Renal cortical epithelial cell (primary cell): Measurements from ENCODE around the gene BTG1. TPM values are rescaled to one million over a fixed set of nuclear protein-coding genes. Genes with fewer than 3 reads are reported as not detected.
"Not testable (repeated sequence)": the region's sequence is repeated elsewhere in the genome, so short reads cannot be mapped to it uniquely, and the experiment has no call there.

Source experiments
- DNase-seq: peaks from one replicate; pipeline ENCODE4 v3.0.0-alpha.2; 2011; ENCODE audit warnings: low read depth
- total RNA-seq: library from RNA; depleted of rRNA; stranded (reverse); fragments of >200 nt; gene quantifications from 2 replicates; pipeline ENCODE4 v1.2.3, GENCODE V29; 2014

BTG1 gene
- total RNA-seq, 1 donor from 2014 or later, result 64.2 TPM

GRCh38 chr12:92149563-92149962 is 3.9 kb upstream of the BTG1 start:
- no peak for DNase-seq

- DNase-seq, result no peak
These were observed 1.8 kb upstream of the BTG1 start for GRCh38 chr12:92147491-92147890.

GRCh38 chr12:92146497-92147224 is 1.0 kb upstream of the BTG1 start:
- DNase-seq, result peak; percentile 61

GRCh38 chr12:92145481-92145730 is 240 bp downstream of the BTG1 start:
- no peak for DNase-seq

- peak; percentile 67 for DNase-seq
These were observed 790 bp downstream of the BTG1 start for GRCh38 chr12:92144631-92145480.

GRCh38 chr12:92143686-92144630 is 1.7 kb downstream of the BTG1 start:
- peak; percentile 92 for DNase-seq

- no peak for DNase-seq
These were observed 2.4 kb downstream of the BTG1 start for GRCh38 chr12:92143258-92143657.

- DNase-seq, result no peak
These were observed 3.3 kb downstream of the BTG1 start for GRCh38 chr12:92142251-92142926.

- DNase-seq, result no peak
These were observed 4.0 kb downstream of the BTG1 start for GRCh38 chr12:92141591-92142121.

GRCh38 chr12:92140896-92141536 is 4.6 kb downstream of the BTG1 start:
- no peak for DNase-seq

- no peak for DNase-seq
These were observed 5.5 kb downstream of the BTG1 start for GRCh38 chr12:92140156-92140555.

- DNase-seq, result peak; percentile 68
These were observed 6.0 kb downstream of the BTG1 start for GRCh38 chr12:92139634-92140150.

- no peak for DNase-seq
These were observed 7.0 kb downstream of the BTG1 start for GRCh38 chr12:92138626-92139025.

GRCh38 chr12:92138144-92138543 is 7.5 kb downstream of the BTG1 start:
- no peak for DNase-seq

GRCh38 chr12:92136965-92137721 is 8.5 kb downstream of the BTG1 start:
- DNase-seq, result peak; percentile 92

GRCh38 chr12:92136026-92136730 is 9.5 kb downstream of the BTG1 start:
- DNase-seq, result no peak

GRCh38 chr12:92135541-92135940 is 10.1 kb downstream of the BTG1 start:
- not testable (repeated sequence) for DNase-seq

GRCh38 chr12:92134638-92135274 is 10.9 kb downstream of the BTG1 start:
- peak; percentile 61 for DNase-seq
